SU-DHL-6 (cell line): Measurements from ENCODE around the gene EBLN2.

Source experiments
- H2AFZ ChIP-seq: fragments of 200-600 bp; sonication (generic); 2 replicates; pipeline ENCODE4 v1.6.1; 2014; ENCODE audit warnings: low read depth, mild to moderate bottlenecking, moderate library complexity, mixed read lengths, antibody characterized with exemption, low read length; ENCODE audit not compliant: severe bottlenecking
- H3F3A ChIP-seq: fragments of 200-600 bp; shearing (Covaris generic); 2 replicates; pipeline ENCODE4 v1.6.0; 2016; ENCODE audit warnings: antibody characterized with exemption, mild to moderate bottlenecking; ENCODE audit not compliant: insufficient read depth
- H3K27ac ChIP-seq: fragments of 200-600 bp; sonication (generic); 2 replicates; pipeline ENCODE4 v1.5.1; 2016; ENCODE audit warnings: low read depth, mild to moderate bottlenecking, low read length, moderate library complexity, mixed read lengths
- H3K27me3 ChIP-seq: fragments of 200-600 bp; sonication (generic), shearing (Covaris generic); 2 replicates; pipeline ENCODE4 v1.6.0; 2014; ENCODE audit warnings: mild to moderate bottlenecking, low read length
- H3K36me3 ChIP-seq: fragments of 200-600 bp; sonication (generic); 2 replicates; pipeline ENCODE4 v1.6.1; 2014; ENCODE audit warnings: mild to moderate bottlenecking, low read length, mixed read lengths
- H3K4me2 ChIP-seq: fragments of 300-600, 200-600 bp; shearing (Covaris generic), sonication (generic); 2 replicates; pipeline ENCODE4 v1.6.0; 2014; ENCODE audit warnings: low read length, low read depth, mild to moderate bottlenecking; ENCODE audit not compliant: poor library complexity, severe bottlenecking
- H3K4me3 ChIP-seq: fragments of 200-600 bp; sonication (generic); 2 replicates; pipeline ENCODE4 v1.5.1; 2014; ENCODE audit warnings: antibody characterized with exemption, low read length, mild to moderate bottlenecking, mixed read lengths; ENCODE audit not compliant: insufficient read depth, poor library complexity, severe bottlenecking
- H3K79me2 ChIP-seq: fragments of 200-600 bp; sonication (generic); 2 replicates; pipeline ENCODE4 v1.6.1; 2014; ENCODE audit warnings: mild to moderate bottlenecking, low read length, moderate library complexity; ENCODE audit not compliant: insufficient read depth
- H3K9ac ChIP-seq: fragments of 200-600 bp; sonication (generic); 2 replicates; pipeline ENCODE4 v1.7.0; 2014; ENCODE audit warnings: mild to moderate bottlenecking, low read length
- H3K9me2 ChIP-seq: fragments of 200-600 bp; sonication (generic); replicated peaks from 2 replicates; pipeline ENCODE4 v1.6.1; 2014; ENCODE audit warnings: low read length; ENCODE audit not compliant: insufficient read depth
- H3K9me3 ChIP-seq: fragments of 200-600 bp; sonication (generic); 2 replicates; pipeline ENCODE4 v1.6.1; 2014; ENCODE audit warnings: low read length, mixed read lengths; ENCODE audit not compliant: insufficient read depth
- H4K20me1 ChIP-seq: fragments of 200-600 bp; sonication (generic); 2 replicates; pipeline ENCODE4 v1.6.1; 2014; ENCODE audit warnings: low read depth, mild to moderate bottlenecking, antibody characterized with exemption, low read length, moderate library complexity, mixed read lengths
- EZH2phosphoT487 ChIP-seq: fragments of 200-600 bp; sonication (generic), shearing (Covaris generic); conservative IDR thresholded peaks from 2 replicates; pipeline ENCODE4 v1.6.1; 2018; ENCODE audit warnings: mild to moderate bottlenecking, antibody characterized with exemption, low read length, moderate library complexity, mixed read lengths
- TF ChIP-seq, protein P1 (sequence below): fragments of 200-600 bp; sonication (generic); IDR thresholded peaks from one replicate; pipeline ENCODE4 v1.5.1; 2017; ENCODE audit warnings: antibody characterized with exemption, mild to moderate bottlenecking, low read length, moderate library complexity; ENCODE audit not compliant: insufficient read depth, poor library complexity, severe bottlenecking

EBLN2 gene

DNA sequence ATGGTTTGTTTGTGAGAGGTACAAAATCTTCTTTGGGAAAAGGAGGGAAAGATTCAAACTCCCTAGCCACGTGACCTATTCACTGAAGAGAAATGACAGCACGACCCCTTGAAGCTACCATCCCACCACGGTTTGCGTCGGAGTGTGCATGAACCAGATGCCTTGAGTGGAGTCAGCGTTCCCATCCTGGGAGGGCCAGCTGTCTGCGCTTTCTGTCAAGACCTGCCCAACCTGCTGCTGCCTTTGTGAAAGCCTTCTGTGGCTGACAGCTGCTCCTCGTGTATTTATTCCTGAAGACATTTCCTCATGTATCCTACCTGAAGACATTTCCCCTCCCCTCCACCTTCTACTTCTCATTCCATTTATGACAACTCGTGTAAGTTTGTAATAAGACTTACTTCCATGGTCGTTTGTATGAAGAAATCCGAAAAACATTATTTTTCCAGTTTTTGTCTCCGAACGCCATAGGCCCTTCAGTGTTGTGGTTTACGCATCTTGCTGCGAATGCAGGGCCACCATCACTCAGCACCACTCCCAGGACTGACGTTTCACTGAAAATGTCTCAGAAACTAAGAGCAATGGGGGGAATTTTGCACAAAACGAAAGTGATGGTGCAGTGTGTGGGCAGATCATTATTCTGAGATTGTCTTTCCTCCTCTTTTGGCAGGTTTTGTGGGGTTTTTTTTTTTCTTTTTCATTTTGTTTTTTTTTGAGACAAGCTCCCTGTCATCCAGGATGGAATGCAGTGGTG lies 18.9 kb downstream of the EBLN2 start:
- Histone ChIP-seq H3K9me3 (no peaks in the 10 kb centered on the region), H4K20me1 (no peaks in the 10 kb centered on the region), H2AFZ (no peak overlapping the region), H3K27me3 (no peaks in the 10 kb centered on the region), H3K4me2 (no peak overlapping the region), H3K4me3 (no peak overlapping the region), H3F3A (no peaks in the 10 kb centered on the region), H3K79me2 (no peaks in the 10 kb centered on the region), H3K9ac (no peak overlapping the region), H3K9me2 (no peaks in the 10 kb centered on the region), H3K36me3 (no peaks in the 10 kb centered on the region), H3K27ac (no peak overlapping the region)
- TF ChIP-seq EZH2phosphoT487: no peak
- TF ChIP-seq, protein P1, sequence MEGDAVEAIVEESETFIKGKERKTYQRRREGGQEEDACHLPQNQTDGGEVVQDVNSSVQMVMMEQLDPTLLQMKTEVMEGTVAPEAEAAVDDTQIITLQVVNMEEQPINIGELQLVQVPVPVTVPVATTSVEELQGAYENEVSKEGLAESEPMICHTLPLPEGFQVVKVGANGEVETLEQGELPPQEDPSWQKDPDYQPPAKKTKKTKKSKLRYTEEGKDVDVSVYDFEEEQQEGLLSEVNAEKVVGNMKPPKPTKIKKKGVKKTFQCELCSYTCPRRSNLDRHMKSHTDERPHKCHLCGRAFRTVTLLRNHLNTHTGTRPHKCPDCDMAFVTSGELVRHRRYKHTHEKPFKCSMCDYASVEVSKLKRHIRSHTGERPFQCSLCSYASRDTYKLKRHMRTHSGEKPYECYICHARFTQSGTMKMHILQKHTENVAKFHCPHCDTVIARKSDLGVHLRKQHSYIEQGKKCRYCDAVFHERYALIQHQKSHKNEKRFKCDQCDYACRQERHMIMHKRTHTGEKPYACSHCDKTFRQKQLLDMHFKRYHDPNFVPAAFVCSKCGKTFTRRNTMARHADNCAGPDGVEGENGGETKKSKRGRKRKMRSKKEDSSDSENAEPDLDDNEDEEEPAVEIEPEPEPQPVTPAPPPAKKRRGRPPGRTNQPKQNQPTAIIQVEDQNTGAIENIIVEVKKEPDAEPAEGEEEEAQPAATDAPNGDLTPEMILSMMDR: no peak

DNA sequence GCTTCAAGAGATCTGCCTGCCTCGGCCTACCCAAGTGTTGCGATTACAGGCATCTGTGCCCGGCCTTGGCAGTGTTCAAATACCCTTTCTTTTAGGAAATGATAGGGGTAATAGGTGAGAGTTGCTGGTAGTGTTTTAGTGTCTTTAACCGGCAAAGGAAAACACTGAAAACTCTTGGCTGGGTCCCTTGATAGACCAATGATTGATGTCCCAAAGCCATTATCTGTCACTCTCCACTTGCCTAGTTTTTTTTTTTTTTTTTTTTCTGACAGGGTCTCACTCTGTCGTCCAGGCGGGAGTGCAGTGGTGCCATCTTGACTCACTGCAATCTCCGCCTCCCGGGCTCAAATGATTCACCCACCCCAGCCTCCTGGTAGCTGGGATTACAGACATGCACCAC lies 19.7 kb downstream of the EBLN2 start:
- no peak overlapping the region for H2AFZ ChIP-seq
- no peaks in the 10 kb centered on the region for H4K20me1 ChIP-seq
- H3K9ac ChIP-seq: no peak overlapping the region
- H3K4me2 ChIP-seq: no peak overlapping the region
- H3K4me3 ChIP-seq: no peak overlapping the region
- H3K79me2 ChIP-seq: no peaks in the 10 kb centered on the region
- H3K27me3 ChIP-seq: no peaks in the 10 kb centered on the region
- H3K9me3 ChIP-seq: no peaks in the 10 kb centered on the region
- H3K36me3 ChIP-seq: no peaks in the 10 kb centered on the region
- H3K9me2 ChIP-seq: no peaks in the 10 kb centered on the region
- H3F3A ChIP-seq: no peaks in the 10 kb centered on the region
- TF ChIP-seq, protein P1: no peak
- no peak overlapping the region for H3K27ac ChIP-seq

DNA sequence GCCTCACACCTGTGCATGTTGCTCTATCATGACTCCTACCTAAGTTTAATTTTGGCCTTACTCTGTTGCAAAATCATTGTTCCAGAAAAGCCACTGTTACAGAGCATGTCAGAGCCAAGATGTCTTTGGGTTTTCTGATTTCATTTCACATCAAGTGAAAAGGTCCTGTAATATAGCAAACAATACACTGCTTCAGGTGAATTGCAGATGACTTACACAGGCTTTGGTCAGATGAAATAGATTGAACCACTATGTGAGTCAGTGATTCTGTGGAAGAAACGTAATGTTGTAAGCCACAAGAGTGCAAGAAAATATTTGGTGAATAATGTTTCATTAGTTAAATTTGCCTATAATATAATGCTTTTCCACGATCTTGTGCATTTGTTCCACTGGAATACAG lies 22.7 kb downstream of the EBLN2 start:
- no peaks in the 10 kb centered on the region for H3K27me3 ChIP-seq
- H3F3A ChIP-seq: no peaks in the 10 kb centered on the region
- no peaks in the 10 kb centered on the region for H3K9me2 ChIP-seq
- H3K9ac ChIP-seq: no peak overlapping the region
- no peaks in the 10 kb centered on the region for H4K20me1 ChIP-seq
- no peak overlapping the region for H3K4me2 ChIP-seq
- no peak overlapping the region for H3K4me3 ChIP-seq
- H3K27ac ChIP-seq: no peak overlapping the region
- H3K36me3 ChIP-seq: no peaks in the 10 kb centered on the region
- H3K9me3 ChIP-seq: no peaks in the 10 kb centered on the region
- TF ChIP-seq EZH2phosphoT487: no peak
- TF ChIP-seq, protein P1: no peak
- no peaks in the 10 kb centered on the region for H3K79me2 ChIP-seq
- no peak overlapping the region for H2AFZ ChIP-seq
